RPMI7951 (cell line): ENCODE measurements around the gene CMYA5. TPM values are rescaled to one million over a fixed set of nuclear protein-coding genes. Genes with fewer than 3 reads are reported as not detected.
"Not testable (repeated sequence)": the region's sequence is repeated elsewhere in the genome, so short reads cannot be mapped to it uniquely, and the experiment has no call there.

Experiments
- DNase-seq: peaks from one replicate; pipeline ENCODE4 v3.0.0-alpha.2; 2012; ENCODE audit warnings: low read depth
- total RNA-seq: library from RNA; depleted of rRNA; stranded (reverse); fragments of >200 nt; shearing (Covaris generic); gene quantifications from 2 replicates; pipeline ENCODE4 v1.2.3, GENCODE V29; 2014

The CMYA5 gene
- total RNA-seq, 1 experiment from 2014 or later, result 0.12 TPM

DNA sequence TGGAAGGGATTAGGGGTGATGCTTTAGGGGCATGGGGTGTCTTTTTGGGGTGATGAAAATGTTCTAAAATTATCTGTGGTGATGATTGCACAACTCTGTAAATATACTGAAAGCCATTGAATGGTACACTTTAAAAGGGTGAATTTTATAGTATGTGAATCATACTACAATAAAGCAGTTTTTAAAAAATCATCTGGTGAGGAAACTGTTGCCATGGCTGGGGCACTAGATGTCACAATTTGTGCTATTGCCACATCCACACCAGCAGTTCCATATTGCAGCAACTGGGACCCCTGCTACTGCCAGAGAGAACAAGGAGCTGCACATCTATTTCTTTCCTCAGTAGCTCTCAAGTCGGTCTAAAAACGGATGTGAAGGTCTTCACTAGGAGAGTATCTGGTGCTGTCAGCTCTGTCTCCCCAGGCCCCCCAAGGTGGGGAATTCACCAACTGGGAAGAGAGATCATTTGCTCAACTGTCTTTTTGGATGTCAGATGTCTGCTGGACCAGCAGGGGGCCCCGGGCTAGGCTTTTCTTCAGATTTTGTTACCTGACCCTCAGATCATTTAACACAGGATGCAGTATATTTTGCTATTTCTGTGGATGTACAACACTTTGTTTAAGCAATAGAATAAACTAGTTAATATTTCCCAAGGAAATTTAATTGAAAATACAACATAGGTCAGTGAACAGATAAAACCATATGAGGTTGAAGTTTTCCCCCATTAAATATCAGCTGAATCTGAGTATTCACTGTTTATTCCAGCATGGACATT, 13.2 kb downstream of the CMYA5 start:
- DNase-seq, result peak; percentile 16

DNA sequence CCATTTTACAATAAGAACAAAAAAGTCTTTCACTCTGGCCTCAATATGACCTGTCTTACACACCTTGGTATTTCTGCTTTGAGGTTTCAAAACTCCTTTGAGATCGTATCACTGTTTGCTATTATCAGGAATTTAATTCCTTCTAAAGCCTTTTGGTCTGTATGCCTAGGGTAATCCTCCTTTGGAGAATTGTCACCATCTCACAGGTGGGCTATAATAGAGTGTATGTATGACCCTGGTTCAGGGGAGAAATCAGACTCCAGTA, 13.7 kb downstream of the CMYA5 start:
- no peak for DNase-seq

GRCh38 chr5:79704553-79704952, 14.9 kb downstream of the CMYA5 start:
- no peak for DNase-seq

GRCh38 chr5:79705632-79706031, 16.0 kb downstream of the CMYA5 start:
- DNase-seq, result no peak

DNA sequence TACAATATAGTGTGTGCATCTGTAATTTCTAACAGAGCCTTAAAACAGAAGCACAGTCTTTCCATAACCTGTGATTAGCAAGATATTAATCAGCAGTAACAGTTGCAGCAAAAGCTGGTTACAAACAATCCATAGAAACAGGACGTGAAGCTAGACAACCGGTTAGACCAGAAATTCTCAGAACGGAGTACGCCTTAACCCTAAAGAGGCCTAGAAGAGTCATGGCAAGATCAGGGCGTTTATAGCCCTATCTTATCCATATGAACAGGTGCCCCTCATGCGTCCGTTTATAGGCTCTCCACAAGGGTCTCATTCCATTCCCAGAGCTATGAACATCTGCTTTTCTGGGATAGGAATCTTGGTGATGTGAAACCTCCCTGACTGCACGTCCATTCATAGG, 16.7 kb downstream of the CMYA5 start:
- DNase-seq, result not testable (repeated sequence)

GRCh38 chr5:79707535-79707934, 17.9 kb downstream of the CMYA5 start:
- no peak for DNase-seq

- no peak for DNase-seq
These were observed 23.1 kb downstream of the CMYA5 start for GRCh38 chr5:79712741-79713140.

DNA sequence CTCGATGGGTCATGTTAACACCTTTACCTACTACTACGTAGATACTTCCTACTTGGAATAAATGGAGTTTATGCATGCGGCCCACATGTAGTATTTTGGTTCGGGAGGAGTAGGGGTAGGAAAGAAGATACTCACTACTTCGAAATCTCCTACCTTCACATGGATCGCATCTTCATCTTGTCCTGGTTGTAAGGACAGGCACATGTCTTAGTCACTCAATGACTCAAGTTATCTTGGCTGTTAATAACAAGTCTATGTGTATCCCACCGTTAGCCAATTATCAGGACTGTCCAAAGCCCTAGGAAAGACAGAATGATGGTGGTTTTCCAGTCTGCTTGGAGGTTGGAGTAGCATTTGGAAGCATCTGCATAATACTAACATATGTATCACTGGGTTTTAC, 24.1 kb downstream of the CMYA5 start:
- DNase-seq, result no peak

DNA sequence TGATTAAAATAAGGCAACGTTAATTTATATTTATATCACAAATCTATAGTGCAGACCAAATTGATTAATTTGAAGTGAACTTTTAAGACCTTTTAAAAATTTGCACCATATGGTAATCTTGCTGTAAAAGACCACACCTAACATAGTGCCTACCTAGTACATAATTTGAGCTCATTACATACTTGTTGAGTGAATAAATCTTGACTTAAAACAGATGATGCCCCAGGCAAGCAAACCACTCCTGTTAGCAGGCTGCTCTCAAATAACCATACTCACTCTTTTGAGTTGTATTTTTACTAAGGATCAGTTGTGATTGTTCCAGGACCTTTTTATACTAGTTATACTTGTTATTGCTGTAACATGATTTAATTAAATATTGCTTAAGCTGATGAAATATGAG, 27.2 kb downstream of the CMYA5 start:
- DNase-seq, result no peak

GRCh38 chr5:79720096-79720495, 30.5 kb downstream of the CMYA5 start:
- DNase-seq, result no peak

- no peak for DNase-seq
These were observed 38.1 kb downstream of the CMYA5 start for GRCh38 chr5:79727451-79728355.

DNA sequence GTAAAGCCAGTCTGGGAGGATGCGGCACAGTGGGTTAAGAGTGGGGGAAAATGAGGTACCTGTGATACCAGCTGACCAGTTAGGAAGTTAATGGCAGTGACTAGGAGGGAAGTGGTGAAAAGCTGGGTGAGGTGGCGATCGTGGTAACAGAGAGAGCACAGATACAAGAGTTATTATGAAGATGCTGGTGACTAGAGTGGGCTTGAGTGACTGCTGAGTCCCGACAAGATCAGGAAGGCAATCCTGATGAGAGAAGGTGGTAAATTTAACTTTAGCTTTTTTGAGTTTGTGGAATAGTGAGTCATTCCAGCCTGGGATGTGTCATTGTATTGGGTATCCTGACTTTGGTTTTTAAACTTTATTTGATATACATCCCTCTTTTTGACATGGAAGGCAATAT, 38.8 kb downstream of the CMYA5 start:
- DNase-seq, result no peak

DNA sequence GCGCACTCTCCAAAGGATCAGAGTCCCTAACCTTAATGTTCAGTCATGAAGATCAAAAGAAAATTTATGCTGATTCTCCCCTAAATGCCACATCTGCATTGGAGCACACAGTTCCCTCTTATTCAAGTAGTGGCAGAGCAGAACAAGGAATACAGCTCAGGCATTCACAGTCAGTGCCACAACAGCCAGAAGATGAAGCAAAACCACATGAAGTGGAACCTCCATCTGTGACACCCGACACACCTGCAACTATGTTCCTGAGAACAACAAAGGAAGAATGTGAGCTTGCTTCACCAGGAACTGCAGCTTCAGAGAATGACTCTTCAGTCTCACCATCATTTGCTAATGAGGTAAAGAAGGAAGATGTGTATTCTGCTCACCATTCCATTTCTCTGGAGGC, 40.0 kb downstream of the CMYA5 start:
- DNase-seq, result no peak

- no peak for DNase-seq
These were observed 40.9 kb downstream of the CMYA5 start for GRCh38 chr5:79730564-79730963.

- no peak for DNase-seq
These were observed 42.1 kb downstream of the CMYA5 start for GRCh38 chr5:79731775-79732174.

GRCh38 chr5:79736528-79737514, 47.2 kb downstream of the CMYA5 start:
- DNase-seq, result no peak

GRCh38 chr5:79738349-79738748, 48.7 kb downstream of the CMYA5 start:
- DNase-seq, result no peak

- no peak for DNase-seq
These were observed 53.0 kb downstream of the CMYA5 start for GRCh38 chr5:79742549-79743136.

- DNase-seq, result no peak
These were observed 54.4 kb downstream of the CMYA5 start for GRCh38 chr5:79743846-79744605.

GRCh38 chr5:79745255-79745654, 55.6 kb downstream of the CMYA5 start:
- no peak for DNase-seq
